Right lobe of liver (tissue), 4 donors: ENCODE results near the gene DSG3.

Experiments used
- POLR2A ChIP-seq: fragments of 450-650 bp; IDR thresholded peaks from one replicate; pipeline ENCODE4 v1.6.1; 2017; ENCODE audit warnings: antibody characterized with exemption, mild to moderate bottlenecking
- TF ChIP-seq, protein P1 (sequence below), 4 donors: fragments of 200-600 bp in 3 of 4; fragments of 450-650 bp in 1 of 4; IDR thresholded peaks; one replicate each; pipeline versions ENCODE4 v1.5.1 to v1.8.0; 2016 to 2022; ENCODE audit warnings: antibody characterized with exemption in 4 of 4, mild to moderate bottlenecking in 2 of 4
- donor health status: DM: no; HTN: no; CAD: no.
- donor health status: DM: no; HTN: no; CAD: no.
- donor health status: DM: no; HTN: yes; CAD: no.

DNA sequence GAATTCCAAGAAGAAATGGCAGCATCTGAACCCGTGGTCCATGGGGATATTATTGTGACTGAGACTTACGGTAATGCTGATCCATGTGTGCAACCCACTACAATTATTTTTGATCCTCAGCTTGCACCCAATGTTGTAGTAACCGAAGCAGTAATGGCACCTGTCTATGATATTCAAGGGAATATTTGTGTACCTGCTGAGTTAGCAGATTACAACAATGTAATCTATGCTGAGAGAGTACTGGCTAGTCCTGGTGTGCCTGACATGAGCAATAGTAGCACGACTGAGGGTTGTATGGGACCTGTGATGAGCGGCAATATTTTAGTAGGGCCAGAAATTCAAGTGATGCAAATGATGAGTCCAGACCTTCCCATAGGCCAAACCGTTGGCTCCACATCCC lies 34.4 kb upstream of the DSG3 start:
- no peak for TF ChIP-seq POLR2A
- TF ChIP-seq, protein P1, sequence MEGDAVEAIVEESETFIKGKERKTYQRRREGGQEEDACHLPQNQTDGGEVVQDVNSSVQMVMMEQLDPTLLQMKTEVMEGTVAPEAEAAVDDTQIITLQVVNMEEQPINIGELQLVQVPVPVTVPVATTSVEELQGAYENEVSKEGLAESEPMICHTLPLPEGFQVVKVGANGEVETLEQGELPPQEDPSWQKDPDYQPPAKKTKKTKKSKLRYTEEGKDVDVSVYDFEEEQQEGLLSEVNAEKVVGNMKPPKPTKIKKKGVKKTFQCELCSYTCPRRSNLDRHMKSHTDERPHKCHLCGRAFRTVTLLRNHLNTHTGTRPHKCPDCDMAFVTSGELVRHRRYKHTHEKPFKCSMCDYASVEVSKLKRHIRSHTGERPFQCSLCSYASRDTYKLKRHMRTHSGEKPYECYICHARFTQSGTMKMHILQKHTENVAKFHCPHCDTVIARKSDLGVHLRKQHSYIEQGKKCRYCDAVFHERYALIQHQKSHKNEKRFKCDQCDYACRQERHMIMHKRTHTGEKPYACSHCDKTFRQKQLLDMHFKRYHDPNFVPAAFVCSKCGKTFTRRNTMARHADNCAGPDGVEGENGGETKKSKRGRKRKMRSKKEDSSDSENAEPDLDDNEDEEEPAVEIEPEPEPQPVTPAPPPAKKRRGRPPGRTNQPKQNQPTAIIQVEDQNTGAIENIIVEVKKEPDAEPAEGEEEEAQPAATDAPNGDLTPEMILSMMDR (IDR thresholded peaks at IDR 0.05): no peak
